K562 (cell line): Measurements from ENCODE around the gene RELA. TPM values are rescaled to one million over a fixed set of nuclear protein-coding genes. Genes with fewer than 3 reads are reported as not detected.
A peak's percentile ranks its signal among the peaks of the same experiment; 100 is the strongest.

Source experiments
- CBFB ChIP-seq: sonication (generic); formaldehyde crosslinking; IDR thresholded peaks from 2 replicates; pipeline ENCODE4 v1.4.0; 2020; ENCODE audit warnings: mild to moderate bottlenecking, missing genetic modification reagents
- CCNT2 ChIP-seq: IDR thresholded peaks from 2 replicates; pipeline ENCODE4 v1.6.1; 2011; ENCODE audit warnings: borderline replicate concordance, low read depth, mild to moderate bottlenecking, moderate library complexity, mixed read lengths, low read length; ENCODE audit not compliant: insufficient read length; ENCODE audit errors: extremely low read depth
- CHCHD3 ChIP-seq: fragments of 250-450 bp; sonication (Bioruptor Pico); IDR thresholded peaks from 2 replicates; pipeline ENCODE4 v2.1.2; 2022; ENCODE audit warnings: mild to moderate bottlenecking
- CREB1 ChIP-seq, 2 experiments: sonication (generic) in 1 of 2; formaldehyde crosslinking in 1 of 2; IDR thresholded peaks; 2 replicates each; pipeline versions ENCODE4 v1.6.1 to v1.8.0; 2012 to 2022; ENCODE audit warnings: inconsistent platforms in 1 of 2, mild to moderate bottlenecking in 1 of 2, missing genetic modification reagents in 1 of 2, moderate library complexity in 1 of 2
- CXXC5 ChIP-seq: fragments of 250-450 bp; sonication (Bioruptor Pico); IDR thresholded peaks from 2 replicates; pipeline ENCODE4 v1.8.0; 2022; ENCODE audit warnings: inconsistent platforms, mild to moderate bottlenecking, moderate library complexity
- E2F1 ChIP-seq: sonication (generic); formaldehyde crosslinking; IDR thresholded peaks from 2 replicates; pipeline ENCODE4 v1.8.1; 2023; ENCODE audit warnings: mild to moderate bottlenecking, missing genetic modification reagents, moderate library complexity
- EWSR1 ChIP-seq: fragments of 450-650 bp; IDR thresholded peaks from 2 replicates; pipeline ENCODE4 v1.6.1; 2018; ENCODE audit warnings: borderline replicate concordance, mild to moderate bottlenecking, low read depth, moderate library complexity; ENCODE audit not compliant: partially characterized antibody
- HIVEP1 ChIP-seq: fragments of 250-450 bp; sonication (Bioruptor Pico); IDR thresholded peaks from 2 replicates; pipeline ENCODE4 v1.4.0; 2020; ENCODE audit warnings: mild to moderate bottlenecking
- ID3 ChIP-seq, 2 experiments: fragments of 250-450 bp in 1 of 2; fragments of 450-650 bp in 1 of 2; sonication (Bioruptor Pico) in 1 of 2; IDR thresholded peaks; 2 replicates each; pipeline versions ENCODE4 v1.6.1 to v1.8.0; 2016 to 2021; ENCODE audit warnings: mild to moderate bottlenecking in 2 of 2, moderate library complexity in 2 of 2, missing compliant biosample characterization in 1 of 2, missing genetic modification characterization in 1 of 2
- KDM1A ChIP-seq, 2 experiments: fragments of 450-650 bp; IDR thresholded peaks; 2 replicates each; pipeline ENCODE4 v1.6.1; 2016; ENCODE audit warnings: mild to moderate bottlenecking in 2 of 2
- NFRKB ChIP-seq: fragments of 450-650 bp; IDR thresholded peaks from 2 replicates; pipeline ENCODE4 v1.6.1; 2016; ENCODE audit warnings: low read depth
- NONO ChIP-seq, 2 experiments: fragments of 200-400 bp in 1 of 2; fragments of 450-650 bp in 1 of 2; formaldehyde crosslinking in 1 of 2; IDR thresholded peaks; 2 replicates each; pipeline ENCODE4 v1.6.1; 2017; ENCODE audit warnings: low read depth in 2 of 2, mild to moderate bottlenecking in 2 of 2, moderate library complexity in 2 of 2, low read length in 1 of 2
- PHB ChIP-seq: fragments of 250-450 bp; sonication (Bioruptor Pico); IDR thresholded peaks from 2 replicates; pipeline ENCODE4 v1.5.0; 2021
- PHF21A ChIP-seq: fragments of 450-650 bp; IDR thresholded peaks from 2 replicates; pipeline ENCODE4 v1.6.1; 2017; ENCODE audit warnings: low read depth, borderline replicate concordance
- PTTG1 ChIP-seq: fragments of 450-650 bp; IDR thresholded peaks from 2 replicates; pipeline ENCODE4 v1.6.1; 2016; ENCODE audit warnings: low read depth, mild to moderate bottlenecking, missing genetic modification characterization, missing compliant biosample characterization
- RB1 ChIP-seq: fragments of 450-650 bp; IDR thresholded peaks from 2 replicates; pipeline ENCODE4 v1.6.1; 2017; ENCODE audit warnings: low read depth, mild to moderate bottlenecking
- RBBP5 ChIP-seq: fragments of 200-600 bp; sonication (generic); IDR thresholded peaks from 2 replicates; pipeline ENCODE4 v1.6.1; 2012; ENCODE audit warnings: borderline replicate concordance, mild to moderate bottlenecking, low read length, control low read depth, inconsistent platforms; ENCODE audit not compliant: insufficient read depth, poor library complexity, severe bottlenecking
- SETDB1 ChIP-seq: IDR thresholded peaks from one replicate; pipeline ENCODE4 v1.6.1; 2012; ENCODE audit warnings: low read length, control low read depth, inconsistent platforms
- TAF7 ChIP-seq: fragments of 450-650 bp; IDR thresholded peaks from 2 replicates; pipeline ENCODE4 v1.6.1; 2016; ENCODE audit warnings: missing genetic modification characterization, missing compliant biosample characterization
- ZBTB17 ChIP-seq: fragments of 450-650 bp; formaldehyde crosslinking; IDR thresholded peaks from 2 replicates; pipeline ENCODE4 v1.4.0; 2020; ENCODE audit warnings: mild to moderate bottlenecking
- ZFP30 ChIP-seq: fragments of 250-450 bp; sonication (Bioruptor Pico); IDR thresholded peaks from 2 replicates; pipeline ENCODE4 v1.8.0; 2022; ENCODE audit warnings: moderate library complexity, mild to moderate bottlenecking, inconsistent platforms, borderline replicate concordance
- ZKSCAN3 ChIP-seq: fragments of 250-450 bp; sonication (Bioruptor Pico); IDR thresholded peaks from 2 replicates; pipeline ENCODE4 v1.4.0; 2020
- ZNF12 ChIP-seq: sonication (generic); formaldehyde crosslinking; IDR thresholded peaks from 2 replicates; pipeline ENCODE4 v1.4.0; 2020; ENCODE audit warnings: mild to moderate bottlenecking, missing genetic modification reagents
- ZNF133 ChIP-seq: fragments of 250-450 bp; sonication (Bioruptor Pico); IDR thresholded peaks from 2 replicates; pipeline ENCODE4 v1.4.0; 2020; ENCODE audit warnings: mild to moderate bottlenecking
- ZNF175 ChIP-seq: fragments of 200-800 bp; sonication (Bioruptor generic); IDR thresholded peaks from 2 replicates; pipeline ENCODE4 v1.6.1; 2016; ENCODE audit warnings: low read depth, mild to moderate bottlenecking, missing genetic modification characterization, missing compliant biosample characterization
- ZNF217 ChIP-seq: sonication (generic); formaldehyde crosslinking; IDR thresholded peaks from 2 replicates; pipeline ENCODE4 v1.8.0; 2022; ENCODE audit warnings: mild to moderate bottlenecking, missing genetic modification reagents
- ZNF707 ChIP-seq: fragments of 250-450 bp; sonication (Bioruptor Pico); conservative IDR thresholded peaks from 2 replicates; pipeline ENCODE4 v1.8.0; 2022; ENCODE audit warnings: inconsistent platforms, mild to moderate bottlenecking, moderate library complexity
- ZNF717 ChIP-seq: fragments of 250-450 bp; sonication (Bioruptor Pico); IDR thresholded peaks from 2 replicates; pipeline ENCODE4 v1.5.0; 2021
- ZZZ3 ChIP-seq: fragments of 450-650 bp; IDR thresholded peaks from 2 replicates; pipeline ENCODE4 v1.6.1; 2016; ENCODE audit warnings: antibody characterized with exemption, mild to moderate bottlenecking, moderate library complexity
- polyA plus RNA-seq, 8 experiments: library from polyadenylated mRNA; depleted of rRNA in 4 of 8; stranded (reverse) in 5 of 8; unstranded in 3 of 8; fragments of >200 nt; fragmentation: Nextera tagmentation in 2 of 8; fragmentation: Illumina TruSeq in 1 of 8; extraction: Ambion mirVana in 2 of 8; extraction: Trizol in 1 of 8; gene quantifications; 2 replicates each; pipeline versions ENCODE4 v1.2.1 to v1.2.3, GENCODE V29; 2011 to 2014; ENCODE audit warnings: inconsistent platforms in 1 of 8, missing spikeins in 1 of 8
- total RNA-seq, 7 experiments: library from RNA; depleted of rRNA in 6 of 7; stranded (reverse); fragments of >200 nt in 6 of 7; fragmentation: Illumina TruSeq in 2 of 7; extraction: Trizol in 2 of 7; gene quantifications; 2 replicates each; pipeline versions ENCODE4 v1.2.1 to v1.2.3, GENCODE V29; 2011 to 2021; ENCODE audit warnings: low replicate concordance in 1 of 7

Gene RELA
- total and polyA plus RNA-seq, 9 of the 15 experiments (the other 6 are each of a cell fraction or from before 2014, with no cell fraction given), result 6.0 to 67.4 (median 20.6) TPM

GRCh38 chr11:65662799-65663638 is at the start of gene RELA (continued):
- TF ChIP-seq PHB (CRISPR knock-in tag) (0 out of 2 replicates have a peak, but pooled peaks have one; percentile 11), HIVEP1 (CRISPR knock-in tag) (no peak), TAF7 (tag) (0 out of 2 replicates have a peak, but pooled peaks have one; percentile 55), NONO (IDR thresholded peaks at IDR 0.05; ENCODE audit: low read depth in 2 of 2, low read length in 1 of 2) (peak in 1 of 2 experiments; percentile 80; a peak in 2 of 4 replicates), PHF21A (no peak), ZFP30 (CRISPR knock-in tag) (no peak), RB1 (peak; percentile 72; the same call in 1 of the 2 replicates), RBBP5 (peak; percentile 9), SETDB1 (no peak), ZKSCAN3 (CRISPR knock-in tag) (no peak), CXXC5 (CRISPR knock-in tag) (peak; percentile 96), ZNF217 (CRISPR knock-in tag) (no peak), ID3 (CRISPR knock-in tag; IDR thresholded peaks at IDR 0.05) (no peak), ID3 (tag; IDR thresholded peaks at IDR 0.05) (0 out of 2 replicates have a peak, but pooled peaks have one; percentile 18), E2F1 (CRISPR knock-in tag) (no peak; the same call in 1 of the 2 replicates), EWSR1 (no peak), ZNF717 (CRISPR knock-in tag) (no peak), CREB1 (IDR thresholded peaks at IDR 0.05) (peak; percentile 71), CREB1 (CRISPR knock-in tag; IDR thresholded peaks at IDR 0.05) (no peak; the same call in 1 of the 2 replicates), CHCHD3 (CRISPR knock-in tag) (no peak), NFRKB (no peak), CCNT2 (peak; percentile 92), ZZZ3 (no peak), ZNF133 (CRISPR knock-in tag) (no peak), PTTG1 (no peak), ZBTB17 (peak; percentile 80), ZNF12 (CRISPR knock-in tag) (no peak), KDM1A (IDR thresholded peaks at IDR 0.05) (no peak), ZNF175 (no peak), ZNF707 (CRISPR knock-in tag) (no peak), CBFB (CRISPR knock-in tag) (no peak)
